Endothelial cell of umbilical vein (primary cell): ENCODE results near the gene CHAC1. TPM values are rescaled to one million over a fixed set of nuclear protein-coding genes. Genes with fewer than 3 reads are reported as not detected.

Source experiments
- BruUV-seq: library from RNA; stranded (reverse); fragments of 400-500 nt; replicated peaks from 2 replicates; lab custom pipeline; 2021; lab: Mats Ljungman, UMichigan
- CTCF ChIA-PET: fragments of 300-600, 350-600 bp; sonication (Branson Sonifier 250); formaldehyde crosslinking; loops from one replicate; lab custom pipeline; 2021; ENCODE audit warnings: antibody characterized with exemption, inconsistent platforms; lab: Charles Lee
- POLR2A ChIA-PET: fragments of 300-600, 350-600 bp; sonication (Branson Sonifier 250); formaldehyde crosslinking; loops from one replicate; lab custom pipeline; 2021; ENCODE audit warnings: antibody characterized with exemption, inconsistent platforms; lab: Charles Lee
- DNase-seq: peaks from one replicate; pipeline ENCODE4 v3.0.0-alpha.2; 2011; ENCODE audit warnings: low read depth, low spot score
- FAIRE-seq: peaks from 2 replicates; lab custom pipeline; 2011; peaks lifted over from hg19 to GRCh38; lab: Jason Lieb, UNC
- H2AFZ ChIP-seq: 2 replicates; pipeline ENCODE4 v1.6.0; 2012; ENCODE audit warnings: low read depth, low read length, control low read depth, inconsistent platforms
- H3K27ac ChIP-seq: 2 replicates; pipeline ENCODE4 v1.5.1; 2011; ENCODE audit warnings: low read depth, mild to moderate bottlenecking, control low read depth, low read length, moderate library complexity; ENCODE audit not compliant: insufficient read depth
- H3K27me3 ChIP-seq, 2 experiments: 2 replicates each; pipeline versions ENCODE4 v1.6.0 to v1.6.1; 2011; ENCODE audit warnings: low read length in 2 of 2, mixed read lengths in 1 of 2; ENCODE audit not compliant: control insufficient read depth in 2 of 2, insufficient read depth in 2 of 2
- H3K36me3 ChIP-seq, 2 experiments: 2 replicates in 1 of 2; 3 replicates in 1 of 2; pipeline ENCODE4 v1.5.1; 2011; ENCODE audit warnings: low read length in 2 of 2, mild to moderate bottlenecking in 1 of 2, moderate library complexity in 1 of 2; ENCODE audit not compliant: control insufficient read depth in 2 of 2, insufficient read depth in 2 of 2; ENCODE audit errors: extremely low read depth in 1 of 2
- H3K4me1 ChIP-seq: 3 replicates; pipeline ENCODE4 v1.5.1; 2011; ENCODE audit warnings: mild to moderate bottlenecking, low read length; ENCODE audit not compliant: control insufficient read depth, insufficient read depth; ENCODE audit errors: extremely low read depth
- H3K4me2 ChIP-seq: 2 replicates; pipeline ENCODE4 v1.6.1; 2011; ENCODE audit warnings: low read length, control low read depth, mixed read lengths; ENCODE audit not compliant: insufficient read depth
- H3K4me3 ChIP-seq, 3 experiments: fragments of 200-600 bp in 1 of 3; sonication (generic), shearing (Covaris generic) in 1 of 3; replicated peaks in 1 of 3; 2 replicates each; pipeline ENCODE4 v1.5.1; 2011 to 2016; ENCODE audit warnings: control low read depth in 3 of 3, low read length in 3 of 3, mild to moderate bottlenecking in 2 of 3, inconsistent platforms in 1 of 3, low read depth in 1 of 3, moderate library complexity in 1 of 3; ENCODE audit not compliant: insufficient read depth in 1 of 3
- H3K79me2 ChIP-seq: 2 replicates; pipeline ENCODE4 v1.6.0; 2012; ENCODE audit warnings: low read length, inconsistent platforms; ENCODE audit not compliant: control insufficient read depth, insufficient read depth
- H3K9ac ChIP-seq: replicated peaks from 2 replicates; pipeline ENCODE3; 2011; ENCODE audit warnings: low read length, control low read depth; ENCODE audit not compliant: insufficient read depth; ENCODE audit errors: extremely low read depth
- H3K9me1 ChIP-seq: replicated peaks from 3 replicates; pipeline ENCODE4 v1.6.0; 2011; ENCODE audit warnings: mild to moderate bottlenecking, low read length; ENCODE audit not compliant: control insufficient read depth, insufficient read depth; ENCODE audit errors: extremely low read depth
- H3K9me3 ChIP-seq: replicated peaks from 2 replicates; pipeline ENCODE4 v1.5.1; 2012; ENCODE audit warnings: low read length, inconsistent platforms; ENCODE audit not compliant: control insufficient read depth, insufficient read depth
- H4K20me1 ChIP-seq: replicated peaks from 2 replicates; pipeline ENCODE3; 2011; ENCODE audit warnings: mild to moderate bottlenecking, low read length; ENCODE audit not compliant: control insufficient read depth, insufficient read depth; ENCODE audit errors: extremely low read depth
- CTCF ChIP-seq, 2 donors: IDR thresholded peaks; 1 replicate in 1 of 2; 2 replicates in 1 of 2; pipeline ENCODE4 v1.5.1; 2011; ENCODE audit warnings: low read length in 2 of 2, mild to moderate bottlenecking in 2 of 2, moderate library complexity in 2 of 2, control low read depth in 1 of 2, inconsistent platforms in 1 of 2, low read depth in 1 of 2; ENCODE audit not compliant: insufficient read depth in 1 of 2; ENCODE audit errors: extremely low read depth in 1 of 2
- EZH2 ChIP-seq: IDR thresholded peaks from 2 replicates; pipeline ENCODE4 v1.6.1; 2012; ENCODE audit warnings: borderline replicate concordance, low read depth, mild to moderate bottlenecking, moderate library complexity, low read length, inconsistent platforms; ENCODE audit not compliant: severe bottlenecking
- FOS ChIP-seq: IDR thresholded peaks from 2 replicates; pipeline ENCODE4 v1.6.1; 2011; ENCODE audit warnings: mild to moderate bottlenecking, low read length, moderate library complexity, borderline replicate concordance; ENCODE audit not compliant: insufficient read depth
- GATA2 ChIP-seq: IDR thresholded peaks from 2 replicates; pipeline ENCODE4 v1.7.0; 2011; ENCODE audit warnings: low read depth, mild to moderate bottlenecking, moderate library complexity, mixed read lengths, low read length; ENCODE audit not compliant: insufficient read length, insufficient read depth
- JUN ChIP-seq: IDR thresholded peaks from 2 replicates; pipeline ENCODE4 v1.6.1; 2011; ENCODE audit warnings: borderline replicate concordance, low read depth; ENCODE audit not compliant: insufficient read length, insufficient read depth
- MYC ChIP-seq: IDR thresholded peaks from one replicate; pipeline ENCODE4 v1.6.1; 2011; ENCODE audit warnings: mild to moderate bottlenecking, low read depth, low read length
- POLR2A ChIP-seq: IDR thresholded peaks from 2 replicates; pipeline ENCODE4 v1.6.1; 2012; ENCODE audit warnings: low read depth, mild to moderate bottlenecking, control low read depth, low read length
- POLR2AphosphoS5 ChIP-seq: IDR thresholded peaks from 2 replicates; pipeline ENCODE4 v1.6.1; 2012; ENCODE audit warnings: low read depth, mild to moderate bottlenecking, control low read depth, low read length, moderate library complexity; ENCODE audit not compliant: insufficient read depth
- dilution Hi-C: fragments of 300-500 bp; cut with MboI; formaldehyde crosslinking; loops from one replicate; pipeline ENCODE4 v1.15.0; 2019; ENCODE audit warnings: low sequenced_read_pairs; ENCODE audit not compliant: extremely low pct_ligation_motif_present
- intact Hi-C: fragments of 100-400 bp; cut with micrococcal nuclease; formaldehyde crosslinking; loops from one replicate; pipeline ENCODE4 v1.10.0; 2022
- polyA plus RNA-seq, 4 experiments: library from polyadenylated mRNA; depleted of rRNA in 3 of 4; stranded (reverse) in 3 of 4; unstranded in 1 of 4; fragments of >200 nt; gene quantifications; 2 replicates each; pipeline versions ENCODE4 v1.2.1 to v1.2.3, GENCODE V29; 2011 to 2012; ENCODE audit warnings: missing spikeins in 1 of 4
- total RNA-seq: library from RNA; stranded (reverse); gene quantifications from 2 replicates; pipeline ENCODE4 v1.2.3, GENCODE V29; 2021

Gene CHAC1
- total and polyA plus RNA-seq, 2 donors (not counting 3 experiments of a cell fraction or from before 2014, with no cell fraction given), result 4.6 to 25.7 TPM

GRCh38 chr15:40955141-40955903 lies 2.1 kb downstream of the CHAC1 start:
- intact Hi-C loops (no loop called here), dilution Hi-C loops (no loop called here)
- no TSS peak for BruUV-seq
- H2AFZ ChIP-seq, result no peak overlapping the region
- no peaks in the 10 kb centered on the region for H3K27me3 ChIP-seq
- H3K9me1 ChIP-seq, result no peaks in the 10 kb centered on the region
- peaks cover 10% of the 10 kb centered on the region for H3K4me1 ChIP-seq
- POLR2A ChIA-PET, result no interaction called here
- no peak for DNase-seq
- no peak overlapping the region for H3K4me2 ChIP-seq
- H3K79me2 ChIP-seq, result no peaks in the 10 kb centered on the region
- no peaks in the 10 kb centered on the region for H3K9me3 ChIP-seq
- H4K20me1 ChIP-seq, result no peaks in the 10 kb centered on the region
- no peak overlapping the region for H3K27ac ChIP-seq
- no peak overlapping the region for H3K9ac ChIP-seq
- TF ChIP-seq FOS (no peak), EZH2 (no peak), JUN (no peak), MYC (no peak), GATA2 (no peak), POLR2A (no peak)
- CTCF ChIA-PET, result interaction anchor here (1.3 to 9.3 kb wide), 5 partner anchors 14 to 66 kb away, joined by 3 to 101 read pairs (median 26); no protein-coding TSS in a partner anchor
- peaks cover 0 to 2% of the 10 kb centered on the region in 2 experiments for H3K36me3 ChIP-seq
- FAIRE-seq, result no peak
- H3K4me3 ChIP-seq, result no peak overlapping the region

GRCh38 chr15:40955930-40956540 lies 2.8 kb downstream of the CHAC1 start:
- intact Hi-C loops, result no loop called here
- ChIA-PET POLR2A (no interaction called here), CTCF (interaction anchor here (0.9 to 9.3 kb wide), 3 partner anchors 15 to 63 kb away, joined by 3 to 101 read pairs (median 26); no protein-coding TSS in a partner anchor)
- H2AFZ ChIP-seq, result no peak overlapping the region
- no peak overlapping the region for H3K4me2 ChIP-seq
- no peak overlapping the region for H3K4me3 ChIP-seq
- no peaks in the 10 kb centered on the region for H3K9me3 ChIP-seq
- no peak overlapping the region for H3K27ac ChIP-seq
- peaks cover 0 to 2% of the 10 kb centered on the region in 2 experiments for H3K36me3 ChIP-seq
- H3K4me1 ChIP-seq, result peaks cover 10% of the 10 kb centered on the region
- no TSS peak for BruUV-seq
- H3K79me2 ChIP-seq, result no peaks in the 10 kb centered on the region
- no peaks in the 10 kb centered on the region for H3K9me1 ChIP-seq
- no peaks in the 10 kb centered on the region for H4K20me1 ChIP-seq
- no peak for FAIRE-seq
- no peak for DNase-seq
- TF ChIP-seq POLR2AphosphoS5 (no peak), POLR2A (no peak), CTCF (IDR thresholded peaks at IDR 0.05; ENCODE audit: extremely low read depth in 1 of 2, insufficient read depth in 1 of 2, low read depth in 1 of 2, low read length in 2 of 2) (no peak), GATA2 (no peak), JUN (no peak), MYC (no peak), FOS (no peak), EZH2 (no peak)
- dilution Hi-C loops, result no loop called here
- H3K27me3 ChIP-seq, result no peaks in the 10 kb centered on the region
- H3K9ac ChIP-seq, result no peak overlapping the region
